Glutamatergic neuron (in vitro differentiated cells): ENCODE results near the gene SERINC4. TPM values are rescaled to one million over a fixed set of nuclear protein-coding genes. Genes with fewer than 3 reads are reported as not detected.
A peak's percentile ranks its signal among the peaks of the same experiment; 100 is the strongest.
"Not testable (repeated sequence)": the region's sequence is repeated elsewhere in the genome, so short reads cannot be mapped to it uniquely, and the experiment has no call there.

ENCODE experiments used
- DNase-seq: peaks from one replicate; pipeline ENCODE4 v3.0.0; 2022
- H3K27ac Mint-ChIP-seq: one replicate; pipeline ENCODE4 v1.8.0; 2020; ENCODE audit warnings: mild to moderate bottlenecking, mixed read lengths, inconsistent platforms; ENCODE audit not compliant: unreplicated experiment
- H3K27me3 Mint-ChIP-seq: one replicate; pipeline ENCODE4 v1.8.0; 2020; ENCODE audit warnings: mild to moderate bottlenecking, moderate library complexity, mixed read lengths, inconsistent platforms; ENCODE audit not compliant: unreplicated experiment
- H3K36me3 Mint-ChIP-seq: one replicate; pipeline ENCODE4 v1.8.0; 2020; ENCODE audit warnings: mild to moderate bottlenecking, mixed read lengths, inconsistent platforms; ENCODE audit not compliant: unreplicated experiment
- H3K4me1 Mint-ChIP-seq: one replicate; pipeline ENCODE4 v1.8.0; 2020; ENCODE audit warnings: mild to moderate bottlenecking, low read depth, mixed read lengths, inconsistent platforms; ENCODE audit not compliant: unreplicated experiment
- H3K4me3 Mint-ChIP-seq: one replicate; pipeline ENCODE4 v1.8.0; 2020; ENCODE audit warnings: mild to moderate bottlenecking, mixed read lengths, inconsistent platforms; ENCODE audit not compliant: unreplicated experiment
- H3K9me3 Mint-ChIP-seq: one replicate; pipeline ENCODE4 v1.8.0; 2020; ENCODE audit warnings: mild to moderate bottlenecking, moderate library complexity, mixed read lengths, inconsistent platforms; ENCODE audit not compliant: unreplicated experiment
- CTCF ChIP-seq: fragments of 200-600 bp; sonication (generic); IDR thresholded peaks from one replicate; pipeline ENCODE4 v1.5.0; 2021; ENCODE audit not compliant: partially characterized antibody, unreplicated experiment
- total RNA-seq: library from RNA; stranded (reverse); fragmentation: NEBNext Ultra II Directional; extraction: Animal tissue kit (Norgen Biotek cat#: 25700); gene quantifications from one replicate; pipeline ENCODE4 v1.2.1, GENCODE V29; 2021; ENCODE audit not compliant: unreplicated experiment

The SERINC4 gene
- total RNA-seq, 1 donor from 2014 or later, result not detected

- no peak within 1 kb of the TSS for H3K27ac Mint-ChIP-seq
- H3K9me3 Mint-ChIP-seq, result peaks cover 5% of the 10 kb centered on the region
- H3K36me3 Mint-ChIP-seq, result no peaks in the 10 kb centered on the region
- no peak for TF ChIP-seq CTCF
- H3K27me3 Mint-ChIP-seq, result peaks cover 4% of the 10 kb centered on the region
- DNase-seq, result peak; percentile 70
- no peaks in the 10 kb centered on the region for H3K4me1 Mint-ChIP-seq
- peak within 1 kb of the TSS; percentile 83 for H3K4me3 Mint-ChIP-seq
Observed at GRCh38 chr15:43826508-43827341, 26.7 kb upstream of the SERINC4 start, which contains the start of gene WDR76. Gene WDR76, plus strand, starts transcription at chr15:43827002. Its CDS starts 31 bp downstream, at chr15:43827033.

- Mint-ChIP-seq H3K4me3 (peak overlapping the region; percentile 49), H3K36me3 (no peaks in the 10 kb centered on the region), H3K9me3 (peaks cover 5% of the 10 kb centered on the region), H3K27me3 (peaks cover 2% of the 10 kb centered on the region), H3K4me1 (no peaks in the 10 kb centered on the region), H3K27ac (no peak overlapping the region)
- TF ChIP-seq CTCF, result no peak
- no peak for DNase-seq
Observed at GRCh38 chr15:43826029-43826507, 26.0 kb upstream of the SERINC4 start.

GRCh38 chr15:43825305-43825704, 25.3 kb upstream of the SERINC4 start:
- not testable (repeated sequence) for H3K36me3 Mint-ChIP-seq, H3K4me3 Mint-ChIP-seq

GRCh38 chr15:43824302-43825246, 24.6 kb upstream of the SERINC4 start, which contains the start of gene MFAP1:
Gene MFAP1, minus strand, starts transcription at chr15:43824690. Its CDS starts 121 bp downstream, at chr15:43824569.
- Mint-ChIP-seq H3K27ac (peak within 1 kb of the TSS; percentile 94), H3K9me3 (peaks cover 5% of the 10 kb centered on the region)

More at GRCh38 chr15:43825305-43825704, 25.3 kb upstream of the SERINC4 start:
- not testable (repeated sequence) for H3K27me3 Mint-ChIP-seq, H3K4me1 Mint-ChIP-seq, DNase-seq, H3K9me3 Mint-ChIP-seq, H3K27ac Mint-ChIP-seq

More at GRCh38 chr15:43824302-43825246, 24.6 kb upstream of the SERINC4 start, which contains the start of gene MFAP1:
- peaks cover 2% of the 10 kb centered on the region for H3K27me3 Mint-ChIP-seq
- TF ChIP-seq CTCF, result no peak
- H3K36me3 Mint-ChIP-seq, result no peaks in the 10 kb centered on the region
- H3K4me3 Mint-ChIP-seq, result peak within 1 kb of the TSS; percentile 100
- peak; percentile 89 for DNase-seq
- H3K4me1 Mint-ChIP-seq, result no peaks in the 10 kb centered on the region
